GM19043 (cell line): ENCODE data around the gene GSC2.

Experiments
- ATAC-seq: cut with Tn5 transposase; IDR thresholded peaks from one replicate; pipeline ENCODE4 v1.9.1; 2021; ENCODE audit warnings: low read depth; ENCODE audit not compliant: unreplicated experiment

GSC2 gene, protein sequence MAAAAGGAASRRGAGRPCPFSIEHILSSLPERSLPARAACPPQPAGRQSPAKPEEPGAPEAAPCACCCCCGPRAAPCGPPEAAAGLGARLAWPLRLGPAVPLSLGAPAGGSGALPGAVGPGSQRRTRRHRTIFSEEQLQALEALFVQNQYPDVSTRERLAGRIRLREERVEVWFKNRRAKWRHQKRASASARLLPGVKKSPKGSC

DNA sequence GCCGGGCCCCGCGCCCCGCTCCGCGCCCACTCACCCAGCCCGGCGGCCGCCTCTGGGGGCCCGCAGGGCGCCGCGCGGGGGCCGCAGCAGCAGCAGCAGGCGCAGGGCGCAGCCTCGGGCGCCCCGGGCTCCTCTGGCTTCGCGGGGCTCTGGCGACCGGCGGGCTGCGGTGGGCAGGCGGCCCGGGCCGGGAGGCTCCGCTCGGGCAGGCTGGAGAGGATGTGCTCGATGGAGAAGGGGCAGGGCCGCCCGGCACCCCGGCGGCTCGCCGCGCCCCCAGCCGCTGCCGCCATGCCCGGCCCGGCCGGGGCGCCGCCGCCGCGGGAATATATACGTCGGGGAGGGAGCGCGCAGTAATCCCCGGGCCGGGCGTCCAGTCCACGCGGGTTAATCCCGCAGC, at the start of gene GSC2:
Gene GSC2, minus strand, starts transcription at position 302 of the 400 bp plus-strand sequence. Its CDS starts 9 bp downstream, at position 293.
- no peak for ATAC-seq

GRCh38 chr22:19199479-19199878, 49.4 kb upstream of the GSC2 start:
- no peak for ATAC-seq

DNA sequence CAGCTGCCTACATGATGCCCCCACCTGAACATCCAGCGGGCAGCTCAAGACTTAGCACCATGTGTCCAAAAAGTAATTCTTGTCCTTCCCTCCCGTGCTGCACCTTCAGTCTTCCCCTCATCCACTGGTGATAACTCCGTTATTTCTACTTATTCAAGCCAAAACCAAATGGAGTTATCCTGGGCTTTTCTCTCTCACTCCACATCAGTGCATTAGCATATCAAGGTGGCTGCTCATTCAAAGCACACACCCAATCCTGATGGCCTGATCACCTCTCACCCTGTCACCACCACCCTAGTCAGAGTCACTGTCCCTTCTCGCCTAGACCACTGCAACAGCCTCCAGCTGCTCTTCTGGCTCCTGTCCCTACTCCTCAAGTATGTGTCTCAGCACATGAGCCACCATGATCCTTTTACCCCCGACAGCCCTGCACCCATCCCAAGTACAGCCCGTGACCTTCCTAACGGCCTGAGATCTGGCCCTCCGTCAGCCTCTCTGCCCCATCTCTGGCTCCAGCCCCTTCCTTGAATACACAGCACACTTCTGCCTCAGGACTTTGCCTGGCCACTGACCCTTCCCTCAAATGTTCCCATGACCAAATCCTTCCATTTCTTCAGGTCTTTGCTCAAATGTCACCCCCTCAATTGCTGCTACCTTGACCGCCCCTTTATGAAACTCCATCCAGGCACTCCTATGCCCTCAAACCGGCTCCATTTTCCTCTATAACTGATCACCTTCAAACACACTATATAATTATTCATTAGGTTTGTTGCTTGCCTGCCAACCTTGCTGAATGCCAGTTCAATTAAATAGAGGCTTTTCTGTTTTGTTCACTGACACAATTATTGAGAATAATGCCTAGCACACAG, 48.1 kb upstream of the GSC2 start:
- no peak for ATAC-seq

DNA sequence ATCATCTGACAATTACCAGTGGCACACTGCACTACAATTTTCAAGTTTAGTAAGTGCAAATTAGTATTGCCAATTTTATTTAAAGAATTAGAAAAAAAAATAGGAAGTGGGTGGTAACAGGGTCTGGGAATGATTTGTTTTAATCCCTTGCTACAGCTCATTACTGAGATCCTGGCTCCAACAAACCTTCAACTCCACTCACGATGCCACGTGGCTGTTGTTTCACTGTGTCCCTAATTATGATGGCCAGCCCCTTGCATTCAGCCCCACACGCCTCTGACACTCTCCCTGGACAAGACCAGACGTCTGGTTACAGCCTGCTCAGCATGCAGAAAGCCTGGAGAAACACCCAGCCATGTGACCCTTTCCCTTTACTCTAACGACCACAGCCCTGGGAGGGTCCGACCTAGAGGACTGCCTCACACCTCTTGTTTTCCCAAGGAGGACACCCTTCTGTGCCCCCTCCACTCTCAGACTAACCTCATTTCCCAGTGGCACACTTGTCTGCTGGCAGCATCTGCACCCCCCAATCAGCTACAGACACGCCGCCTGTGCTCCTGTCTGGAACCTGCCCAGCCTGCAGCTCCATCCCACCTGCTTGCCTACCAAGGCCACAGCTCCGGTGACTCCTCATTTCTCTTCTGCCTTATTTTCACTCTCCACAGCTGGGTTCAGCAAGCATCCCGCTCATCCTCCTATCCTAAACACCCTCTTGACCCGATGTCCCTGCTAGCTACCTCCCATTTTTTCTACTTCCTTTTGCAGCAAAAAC, 46.9 kb upstream of the GSC2 start:
- no peak for ATAC-seq

DNA sequence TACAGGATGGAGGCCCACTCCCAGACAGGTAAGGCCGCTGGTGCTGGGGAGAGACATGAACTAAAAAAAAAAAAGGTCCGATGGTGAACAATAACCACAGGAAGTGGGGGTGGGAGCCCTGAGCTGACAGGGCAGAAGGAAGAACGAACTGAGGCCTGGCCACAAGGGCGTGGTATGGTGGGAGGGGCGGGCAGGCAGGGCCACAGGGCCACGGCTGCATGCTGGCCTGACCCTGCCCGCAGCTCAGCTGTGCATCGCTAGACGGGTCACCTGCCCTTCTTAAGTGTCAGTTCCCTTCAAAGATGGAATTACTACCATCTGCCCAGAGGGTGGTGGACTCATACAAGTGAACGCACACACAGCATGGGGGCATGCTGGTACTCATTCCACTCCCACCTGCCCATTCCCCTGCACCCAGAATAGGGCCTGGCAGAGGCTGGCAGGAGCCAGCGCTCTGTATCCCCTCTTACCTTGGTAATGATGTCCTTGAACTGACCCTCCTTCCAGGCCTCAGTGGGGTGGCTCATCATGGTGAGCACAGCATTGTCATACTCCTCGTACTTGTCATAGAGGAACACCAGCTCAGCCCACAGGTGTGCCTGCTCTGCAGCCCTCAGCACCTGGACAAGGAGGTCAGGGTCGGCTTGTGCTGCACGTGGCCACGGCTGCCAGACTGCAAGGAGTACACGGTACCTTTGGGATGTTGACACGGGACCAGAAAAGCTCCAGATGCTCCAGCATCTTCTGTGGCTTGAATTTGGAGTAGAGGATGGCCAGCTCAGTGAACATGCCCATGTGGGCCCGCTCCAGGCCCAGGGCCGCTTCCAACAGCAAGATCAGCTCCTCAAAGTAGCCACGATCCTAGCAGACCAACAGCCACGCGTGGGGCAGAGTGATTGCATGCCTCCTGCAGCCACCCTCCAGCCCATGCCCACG, 46.0 kb upstream of the GSC2 start:
- ATAC-seq = no peak

GRCh38 chr22:19194766-19195536, 44.9 kb upstream of the GSC2 start:
- no peak for ATAC-seq

- no peak for ATAC-seq
Measured at GRCh38 chr22:19193879-19194278, 43.8 kb upstream of the GSC2 start.

DNA sequence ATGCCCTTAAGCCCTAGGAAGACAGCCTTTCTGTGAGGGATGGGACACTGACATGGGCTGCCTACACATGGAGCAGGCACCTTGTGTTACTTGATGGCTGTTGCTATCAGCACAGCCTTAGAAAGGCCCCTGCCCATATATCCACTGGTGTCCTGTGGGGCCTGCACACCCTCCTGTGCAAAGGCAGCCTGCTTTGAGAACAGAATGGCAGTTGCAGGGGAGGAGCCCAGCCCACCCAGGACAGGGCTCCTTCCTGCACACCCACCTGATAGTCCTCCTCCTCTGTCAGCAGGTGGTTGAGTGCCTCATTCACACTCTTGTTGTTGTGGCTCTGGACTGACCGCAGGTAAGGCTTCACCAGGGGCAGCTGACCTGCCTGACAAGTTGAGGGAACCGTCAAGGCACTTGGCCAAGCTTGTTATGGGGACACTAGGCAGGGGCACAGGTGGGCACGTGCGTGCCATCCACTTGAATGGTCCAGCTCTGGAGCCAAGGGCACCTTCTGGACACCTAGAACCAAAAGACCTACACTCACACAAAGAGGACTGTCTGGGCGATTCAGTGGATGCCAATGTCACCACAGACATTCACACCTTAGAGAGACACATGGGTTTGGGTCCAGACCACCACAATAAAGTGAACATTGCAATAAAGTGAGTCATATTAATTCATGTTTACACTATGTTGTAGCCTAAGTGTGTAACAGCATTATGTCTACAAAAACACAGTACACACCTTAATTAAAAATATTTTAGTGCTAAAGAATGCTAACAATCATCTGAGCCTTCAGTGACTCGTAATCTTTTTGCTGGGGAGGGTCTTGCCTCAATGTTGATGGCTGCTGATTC, 37.8 kb upstream of the GSC2 start:
- no peak for ATAC-seq

- no peak for ATAC-seq
Measured at GRCh38 chr22:19184276-19184997, 34.3 kb upstream of the GSC2 start.

DNA sequence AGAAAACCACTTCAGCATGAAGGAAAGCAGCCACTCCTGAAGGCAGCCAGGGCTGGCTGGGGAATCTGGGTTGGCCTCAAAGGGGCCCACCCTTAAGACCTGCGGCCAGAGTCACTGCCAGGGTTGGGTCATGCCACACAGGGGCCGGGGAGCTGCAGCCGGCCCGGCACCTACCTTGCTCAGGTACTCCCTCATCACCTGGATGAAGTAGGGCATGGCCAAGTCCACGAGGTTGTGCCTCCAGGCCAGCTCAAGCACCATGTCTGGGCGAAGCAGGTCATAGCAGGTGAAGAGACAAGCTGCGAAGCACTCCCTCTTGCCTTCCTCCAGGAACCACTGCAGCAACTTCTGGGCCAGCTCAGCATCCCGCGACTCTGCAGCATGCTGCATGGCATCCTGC, 33.1 kb upstream of the GSC2 start:
- no peak for ATAC-seq

GRCh38 chr22:19182472-19183157, 32.5 kb upstream of the GSC2 start:
- ATAC-seq = no peak

- ATAC-seq = no peak
Measured at GRCh38 chr22:19181786-19182471, 31.8 kb upstream of the GSC2 start.

- no peak for ATAC-seq
Measured at GRCh38 chr22:19180740-19181410, 30.8 kb upstream of the GSC2 start.

- ATAC-seq = no peak
Measured at GRCh38 chr22:19180234-19180633, 30.1 kb upstream of the GSC2 start.

DNA sequence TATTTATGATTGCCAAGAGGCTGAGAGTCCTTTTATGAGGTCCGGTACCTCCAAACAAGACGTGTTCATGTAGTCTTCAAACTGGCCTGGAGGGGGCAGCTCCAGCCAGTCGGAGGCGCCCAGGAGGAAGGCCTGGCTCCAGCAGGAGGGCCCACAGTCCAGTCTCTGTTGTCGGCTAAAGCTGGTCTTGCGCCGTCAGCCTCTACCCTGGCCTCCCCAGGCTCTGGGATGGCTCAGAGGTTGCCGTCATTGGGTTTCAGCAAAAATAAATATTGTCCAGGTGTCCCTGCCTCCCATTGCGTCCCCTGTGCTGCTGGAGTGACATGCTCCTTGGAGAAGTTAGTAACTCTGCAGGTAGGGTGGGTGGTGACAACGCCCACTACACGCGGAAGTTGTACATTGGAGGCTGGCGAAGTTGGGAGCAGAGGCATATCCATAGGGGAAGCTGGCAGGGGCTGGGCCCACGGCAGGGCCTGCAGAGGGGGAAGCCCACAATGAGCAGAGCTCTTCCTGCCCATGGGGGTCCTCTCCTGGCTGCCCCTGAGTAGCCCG, 29.5 kb upstream of the GSC2 start:
- no peak for ATAC-seq
